HG03045 (cell line): ENCODE results near the gene JARID2.

Experiments
- ATAC-seq: cut with Tn5 transposase; IDR thresholded peaks from one replicate; pipeline ENCODE4 v1.9.1; 2021; ENCODE audit warnings: mild to moderate bottlenecking, moderate library complexity; ENCODE audit not compliant: unreplicated experiment

The JARID2 gene

DNA sequence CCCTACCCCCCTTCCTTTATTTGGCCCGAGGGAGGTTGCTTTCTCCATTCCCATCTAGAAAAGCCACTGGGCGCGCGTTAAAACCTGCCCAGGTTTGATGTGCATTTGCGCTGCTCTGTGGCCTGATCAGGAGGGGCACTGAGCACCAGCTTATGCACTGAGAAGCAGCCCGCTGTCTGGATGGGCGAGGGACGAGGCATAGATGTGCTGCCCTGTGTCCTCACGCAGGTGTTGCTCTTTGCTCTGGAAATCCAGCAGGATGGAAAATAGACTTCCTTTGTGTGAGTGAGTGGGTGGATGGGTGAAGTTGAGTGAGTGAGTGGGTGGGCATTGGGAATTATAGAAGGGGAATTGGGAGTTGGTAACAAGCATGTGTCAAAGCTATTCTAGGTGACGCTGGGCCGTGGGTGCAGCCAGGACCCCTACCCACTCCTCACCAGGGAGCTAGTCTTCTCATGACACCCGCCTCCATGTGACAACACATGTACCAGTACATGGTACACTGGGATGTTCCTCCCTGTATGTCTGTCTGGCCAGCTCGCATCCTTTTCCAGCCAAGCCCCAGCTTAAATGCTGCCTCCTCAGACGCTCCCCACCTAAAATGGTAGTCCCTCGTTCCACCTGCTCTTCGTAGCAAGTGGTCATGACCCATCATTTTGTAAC, 254.3 kb downstream of the JARID2 start:
- no peak for ATAC-seq

DNA sequence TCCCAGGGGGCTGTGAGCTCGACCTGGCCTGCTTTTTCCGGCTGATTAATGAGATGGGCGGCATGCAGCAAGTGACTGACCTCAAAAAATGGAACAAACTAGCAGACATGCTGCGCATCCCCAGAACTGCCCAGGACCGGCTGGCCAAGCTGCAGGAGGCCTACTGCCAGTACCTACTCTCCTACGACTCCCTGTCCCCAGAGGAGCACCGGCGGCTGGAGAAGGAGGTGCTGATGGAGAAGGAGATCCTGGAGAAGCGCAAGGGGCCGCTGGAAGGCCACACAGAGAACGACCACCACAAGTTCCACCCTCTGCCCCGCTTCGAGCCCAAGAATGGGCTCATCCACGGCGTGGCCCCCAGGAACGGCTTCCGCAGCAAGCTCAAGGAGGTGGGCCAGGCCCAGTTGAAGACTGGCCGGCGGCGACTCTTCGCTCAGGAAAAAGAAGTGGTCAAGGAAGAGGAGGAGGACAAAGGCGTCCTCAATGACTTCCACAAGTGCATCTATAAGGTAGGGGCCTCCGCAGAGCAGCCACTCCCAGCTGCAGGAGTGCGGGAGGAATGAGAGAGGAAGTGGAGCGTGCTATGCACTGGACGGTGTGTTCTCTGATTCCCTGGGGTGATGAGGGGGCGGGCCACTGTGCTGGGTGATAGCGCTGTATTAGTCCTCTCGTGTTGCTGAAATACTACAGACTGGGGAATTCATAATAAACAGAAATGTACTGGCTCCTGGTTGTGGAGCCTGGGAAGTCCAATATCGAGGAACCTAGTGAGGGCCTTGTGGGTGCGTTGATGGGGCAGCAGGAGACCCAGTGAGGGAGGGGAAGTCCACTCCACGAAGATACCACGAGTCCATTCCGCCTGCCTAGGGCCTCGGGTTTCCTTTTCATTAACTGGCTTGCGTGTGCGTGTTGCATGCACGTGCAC, 255.3 kb downstream of the JARID2 start:
- no peak for ATAC-seq

DNA sequence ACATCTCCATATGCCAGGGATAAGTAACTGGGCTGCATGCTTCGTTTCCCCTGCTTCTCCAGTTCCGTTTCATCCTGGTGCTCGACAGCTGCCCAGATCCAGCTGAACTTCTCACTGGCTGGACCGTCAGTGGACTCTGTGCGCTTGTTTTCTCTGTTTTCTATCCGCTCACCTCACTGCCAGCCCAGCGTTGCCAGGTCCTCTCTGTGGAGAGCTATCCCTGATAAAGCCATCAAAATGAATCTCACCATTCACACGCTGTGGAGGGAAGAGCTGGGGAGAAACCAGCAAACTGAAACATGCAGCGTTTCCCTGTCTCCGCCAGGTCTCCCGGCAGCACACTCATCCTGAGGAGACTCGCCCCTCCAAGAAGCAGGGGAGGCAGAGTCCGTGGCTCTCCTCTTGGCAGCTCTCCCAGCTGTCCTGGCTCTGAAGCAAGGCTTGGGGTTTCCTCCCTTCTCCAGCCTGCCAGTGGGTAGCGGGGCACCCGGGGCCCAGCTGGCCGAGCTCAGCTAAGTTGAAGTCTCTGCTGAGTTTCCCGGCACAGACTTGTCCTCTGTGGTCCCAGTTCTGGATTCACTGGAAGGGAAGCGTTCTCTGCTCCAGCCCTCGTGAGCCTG, 256.1 kb downstream of the JARID2 start:
- ATAC-seq: no peak

DNA sequence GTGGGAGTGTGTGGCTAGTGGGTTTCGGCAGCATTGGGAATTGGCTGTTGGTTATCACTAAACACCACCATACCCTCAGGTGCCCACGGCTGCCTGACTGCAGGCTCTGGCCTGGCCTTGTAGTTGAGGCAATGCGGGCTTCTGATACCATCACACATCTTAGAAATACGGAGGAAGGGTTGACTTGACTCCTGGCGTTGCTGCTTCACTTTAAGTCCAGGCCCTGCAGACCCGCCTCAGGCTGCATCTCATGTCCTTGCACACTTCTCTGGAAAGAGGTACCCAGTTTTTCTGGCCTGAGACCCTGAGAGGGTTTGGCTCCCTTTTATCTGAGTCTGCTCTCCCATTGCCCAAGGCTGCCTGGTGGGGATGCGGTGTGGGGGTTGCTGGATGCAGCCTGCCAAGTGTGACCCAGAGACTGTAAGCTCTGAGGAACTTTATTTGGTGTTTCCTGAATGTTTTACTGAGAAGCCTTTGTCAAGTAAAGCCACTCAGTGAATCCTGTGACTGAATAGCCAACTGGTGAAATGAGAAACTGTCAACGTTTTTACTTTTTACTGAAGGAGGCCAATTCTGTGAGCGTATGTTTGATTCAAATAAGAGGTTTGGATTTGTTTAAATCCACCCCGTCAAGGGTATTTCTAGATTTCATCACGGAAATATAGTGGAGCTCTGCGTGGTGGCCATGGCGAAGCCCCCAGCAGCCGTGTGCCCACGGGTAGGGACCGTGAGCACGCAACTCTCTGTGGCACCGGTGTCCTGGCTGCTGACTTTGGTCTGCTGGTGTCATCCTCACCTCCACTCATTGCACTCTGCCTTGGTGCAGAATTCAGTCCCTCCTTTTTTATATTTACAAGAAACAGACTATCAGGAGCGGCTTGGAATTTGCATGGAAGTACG, 256.8 kb downstream of the JARID2 start:
- ATAC-seq: no peak

DNA sequence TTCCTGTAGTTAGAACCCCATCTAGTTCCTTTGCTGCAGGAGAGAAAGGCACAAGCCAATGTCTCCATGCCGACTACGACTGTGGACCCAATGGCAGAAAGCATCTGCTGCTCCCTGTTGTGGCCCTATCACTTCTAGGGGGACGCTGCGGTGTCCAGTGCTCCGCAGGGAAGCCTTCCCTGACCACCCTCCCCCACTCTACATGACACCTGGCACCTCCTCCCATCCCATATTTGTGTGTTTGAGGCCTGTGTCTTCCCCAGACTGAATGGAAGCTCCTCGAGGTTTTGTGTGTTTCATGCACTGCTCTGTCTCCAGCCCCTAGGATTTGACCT, 257.4 kb downstream of the JARID2 start:
- no peak for ATAC-seq

DNA sequence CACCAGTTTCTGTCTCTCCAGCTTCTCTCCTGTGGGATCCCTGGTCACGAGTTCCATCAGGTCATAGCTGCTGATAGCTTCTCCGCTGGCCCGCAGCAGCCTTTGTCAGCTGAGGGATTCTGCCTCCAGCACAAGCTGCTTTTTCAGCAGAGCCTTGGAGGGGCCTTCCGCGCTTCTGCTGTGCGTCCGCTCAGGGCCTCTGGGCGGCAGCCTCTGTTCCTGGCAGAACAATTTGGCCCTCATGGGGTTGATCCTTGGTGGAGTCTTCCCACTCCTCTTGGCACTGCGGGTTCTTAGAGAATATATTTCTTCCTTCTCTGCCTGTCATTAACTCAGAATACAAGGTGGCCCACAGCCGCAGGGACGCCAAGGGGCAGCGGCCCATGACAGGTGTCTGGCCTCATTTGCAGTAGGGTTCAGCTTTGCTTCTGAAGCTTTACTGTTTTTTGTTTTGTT, 258.2 kb downstream of the JARID2 start:
- no peak for ATAC-seq

DNA sequence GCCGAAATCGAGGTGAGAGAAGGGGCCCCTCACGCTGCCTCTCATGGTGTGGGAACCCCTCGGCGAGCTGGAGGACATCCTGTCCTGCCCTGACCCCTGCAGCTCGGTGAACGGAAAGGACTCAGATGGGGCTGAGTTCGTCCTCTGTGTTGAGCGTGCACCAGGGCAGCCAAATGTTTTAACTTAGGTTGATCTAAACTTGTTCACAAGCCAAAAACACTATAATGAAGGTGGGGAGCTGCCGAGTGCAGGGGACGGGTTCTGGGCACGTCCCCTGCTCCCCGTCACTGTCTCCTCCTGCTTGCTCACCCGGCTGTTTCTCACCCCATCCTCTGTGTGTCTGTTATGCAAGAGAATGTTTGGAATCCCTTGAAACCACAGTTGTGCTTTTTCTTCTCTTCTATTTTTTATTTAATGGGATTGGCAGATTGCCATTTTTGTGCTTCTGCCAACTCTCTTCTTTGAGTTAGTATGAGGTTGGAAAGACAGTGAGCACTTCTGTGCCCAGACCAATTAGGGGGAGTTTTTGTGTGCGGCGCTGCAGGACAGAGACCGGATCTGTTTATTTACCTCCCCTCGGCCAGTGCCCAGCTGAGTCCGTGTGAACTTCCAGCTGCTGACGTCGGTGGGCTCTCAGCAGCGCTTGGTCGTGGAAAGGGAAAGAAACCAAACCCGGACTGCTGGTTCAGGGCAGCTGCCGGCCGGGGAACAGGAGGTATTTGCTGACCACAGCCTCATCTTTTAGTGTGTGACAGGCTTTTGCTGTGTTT, 258.9 kb downstream of the JARID2 start:
- no peak for ATAC-seq

DNA sequence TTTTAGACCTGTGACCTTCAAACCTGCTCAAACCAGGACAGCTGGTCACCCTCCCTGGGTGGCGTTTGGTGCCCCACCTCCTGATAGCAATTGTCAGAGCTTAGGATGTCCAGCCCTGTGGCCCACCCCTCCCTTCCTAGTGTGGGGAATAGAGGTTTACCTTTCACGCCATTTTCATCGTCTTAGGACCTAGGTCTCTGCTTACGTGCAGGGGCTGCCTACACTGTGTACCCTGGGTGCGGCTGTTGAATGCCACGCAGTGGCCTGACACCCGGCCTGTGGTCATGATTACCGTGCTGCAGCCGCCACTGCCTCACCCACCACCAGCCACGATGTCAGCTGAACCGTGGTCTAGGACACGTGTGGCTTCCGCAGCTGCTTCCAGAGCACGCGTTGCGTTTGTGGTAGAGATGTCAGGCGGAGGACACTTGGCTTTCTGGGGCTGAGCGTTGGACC, 259.6 kb downstream of the JARID2 start:
- no peak for ATAC-seq

DNA sequence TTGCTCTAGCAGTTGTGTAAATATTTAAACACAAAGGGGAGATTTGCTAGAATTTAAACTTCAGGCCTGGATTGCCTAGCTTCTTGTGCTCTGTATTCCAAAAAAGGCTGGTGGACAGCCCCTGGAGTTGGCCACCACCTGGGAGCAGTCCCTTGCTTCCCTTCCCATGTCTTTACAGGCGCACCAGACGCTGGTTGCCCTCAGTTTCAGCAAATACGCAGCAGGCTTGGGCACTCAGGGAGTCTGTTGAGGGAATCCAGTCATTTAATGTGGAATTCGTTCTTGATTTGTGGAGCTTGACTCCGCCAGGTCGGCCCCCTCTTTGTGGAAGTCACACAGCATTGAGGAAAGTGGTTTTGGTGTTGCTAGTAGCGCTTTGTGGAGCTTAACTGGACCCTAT, 260.2 kb downstream of the JARID2 start:
- ATAC-seq: no peak

DNA sequence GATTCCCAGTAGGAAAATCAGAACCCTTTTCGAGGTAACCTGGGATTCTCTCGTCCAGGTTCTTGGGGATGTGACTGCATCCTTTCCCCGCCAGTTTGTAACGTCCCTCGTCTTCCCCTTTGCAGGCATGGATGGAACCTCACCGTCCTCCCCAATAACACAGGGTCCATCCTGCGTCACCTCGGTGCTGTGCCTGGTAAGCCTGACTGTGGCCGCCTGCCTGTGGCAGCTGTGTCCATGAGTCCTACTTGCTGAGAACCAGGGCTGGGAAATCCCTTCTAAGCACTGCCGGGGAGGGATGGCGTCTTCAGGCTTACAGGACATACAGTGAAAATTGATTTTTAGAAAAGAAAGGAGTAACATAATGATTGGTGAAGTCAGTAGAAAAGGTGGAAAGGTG, 261.4 kb downstream of the JARID2 start:
- no peak for ATAC-seq

DNA sequence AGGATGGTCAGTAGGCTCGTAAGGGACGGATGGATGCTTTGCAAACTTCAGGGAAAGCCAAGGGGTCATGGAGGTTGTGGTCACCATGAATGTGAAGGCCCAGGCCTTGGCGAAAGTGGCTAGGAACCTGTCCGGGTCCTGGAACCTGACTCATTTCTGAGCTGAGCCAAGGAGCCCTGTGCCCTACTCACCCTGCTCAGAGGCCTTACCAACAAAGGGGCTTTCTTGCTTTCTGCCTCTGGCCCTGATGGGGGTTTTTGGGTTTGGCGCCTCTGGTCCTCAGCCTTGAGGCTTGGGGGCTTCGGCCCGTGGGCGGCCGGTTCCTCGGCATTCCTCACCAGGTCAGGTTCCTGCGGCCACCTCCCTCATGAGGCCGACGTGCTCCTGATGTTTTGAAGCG, 261.9 kb downstream of the JARID2 start:
- no peak for ATAC-seq

DNA sequence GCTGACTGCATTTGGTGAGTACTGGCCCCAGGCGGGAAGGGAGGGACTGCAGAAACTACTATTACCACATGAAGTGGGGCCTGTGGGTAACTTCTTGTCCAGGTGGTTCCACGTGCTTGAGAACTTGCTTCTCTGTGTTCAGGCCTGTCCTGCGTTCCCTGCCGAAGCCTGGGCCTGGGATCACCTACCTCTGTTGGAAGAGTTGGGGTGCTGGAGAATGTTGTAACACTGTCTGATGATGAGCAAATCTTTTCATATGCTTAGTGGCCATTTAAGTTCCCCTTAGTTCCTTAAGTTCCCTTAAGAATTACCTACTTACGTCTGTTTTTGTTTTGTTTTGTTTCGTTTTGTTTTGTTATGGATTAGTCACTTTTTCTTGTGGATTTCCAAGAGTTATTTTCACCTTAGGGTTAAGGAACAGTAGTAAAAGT, 262.6 kb downstream of the JARID2 start:
- ATAC-seq: no peak

DNA sequence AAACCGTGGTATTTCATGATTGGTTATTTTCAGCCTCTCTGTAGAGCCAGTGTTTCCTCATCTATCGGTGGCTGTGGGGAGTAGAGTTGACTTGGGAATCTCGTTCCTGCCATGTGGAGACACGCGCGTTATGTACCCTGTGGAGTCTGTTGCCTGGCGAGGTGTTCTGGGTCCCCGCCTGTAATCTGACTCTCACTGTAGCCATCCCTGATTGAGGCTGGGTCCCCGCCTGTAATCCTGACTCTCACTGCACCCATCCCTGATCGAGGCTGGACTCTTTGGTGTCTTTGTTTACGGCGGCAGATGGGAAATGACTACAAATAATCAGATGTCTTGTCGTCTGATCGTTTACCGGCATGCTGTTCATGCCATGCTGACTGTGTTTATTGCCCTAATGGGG, 263.1 kb downstream of the JARID2 start:
- no peak for ATAC-seq

DNA sequence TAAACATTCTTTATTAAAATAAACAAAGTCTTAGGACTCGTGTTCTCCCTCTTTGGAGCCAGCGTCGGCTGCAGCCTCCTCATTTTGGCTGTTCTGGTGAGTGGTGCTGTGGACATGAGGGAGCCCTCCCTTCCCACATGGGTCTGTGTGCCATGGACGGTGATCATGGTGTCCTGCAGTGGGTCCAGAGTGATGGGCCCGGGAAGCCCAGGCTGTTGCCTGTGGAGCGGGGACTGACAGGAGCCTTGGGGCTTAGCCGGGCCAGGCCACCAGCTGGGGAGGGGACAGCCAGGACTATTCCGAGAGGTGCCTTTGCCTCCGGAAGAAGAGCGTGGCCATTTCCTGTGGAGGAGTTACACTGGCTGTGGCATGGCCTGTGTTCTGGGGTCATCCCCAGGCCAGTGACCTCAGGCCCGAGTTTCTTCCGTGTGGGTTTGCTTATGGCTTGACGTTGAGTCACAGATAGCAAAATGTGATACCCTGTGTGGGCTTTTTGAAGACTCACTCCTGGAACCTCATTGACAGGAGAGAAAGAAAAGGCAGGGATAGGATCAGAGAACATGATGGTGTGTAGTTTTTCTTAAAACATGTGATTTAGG, 263.6 kb downstream of the JARID2 start:
- no peak for ATAC-seq

DNA sequence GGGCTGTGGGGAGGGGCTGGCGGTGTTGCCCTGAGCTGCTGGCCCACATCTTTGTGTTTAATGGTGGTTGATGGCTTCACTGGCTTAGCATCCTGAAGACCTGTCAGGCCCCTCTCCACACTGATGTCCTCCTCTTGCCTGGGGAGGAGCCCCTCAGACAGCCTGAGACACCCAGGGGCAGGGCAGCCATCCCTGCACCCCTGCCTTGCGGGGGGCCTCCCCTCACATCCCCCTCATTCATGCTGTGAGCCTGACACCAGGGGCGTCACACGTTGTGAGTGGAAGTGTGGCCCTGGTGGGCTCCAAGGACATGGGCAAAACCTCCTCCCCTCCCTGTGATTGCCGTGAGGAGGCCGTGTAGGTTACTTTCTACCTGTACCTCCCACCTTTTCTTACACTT, 264.3 kb downstream of the JARID2 start:
- no peak for ATAC-seq

DNA sequence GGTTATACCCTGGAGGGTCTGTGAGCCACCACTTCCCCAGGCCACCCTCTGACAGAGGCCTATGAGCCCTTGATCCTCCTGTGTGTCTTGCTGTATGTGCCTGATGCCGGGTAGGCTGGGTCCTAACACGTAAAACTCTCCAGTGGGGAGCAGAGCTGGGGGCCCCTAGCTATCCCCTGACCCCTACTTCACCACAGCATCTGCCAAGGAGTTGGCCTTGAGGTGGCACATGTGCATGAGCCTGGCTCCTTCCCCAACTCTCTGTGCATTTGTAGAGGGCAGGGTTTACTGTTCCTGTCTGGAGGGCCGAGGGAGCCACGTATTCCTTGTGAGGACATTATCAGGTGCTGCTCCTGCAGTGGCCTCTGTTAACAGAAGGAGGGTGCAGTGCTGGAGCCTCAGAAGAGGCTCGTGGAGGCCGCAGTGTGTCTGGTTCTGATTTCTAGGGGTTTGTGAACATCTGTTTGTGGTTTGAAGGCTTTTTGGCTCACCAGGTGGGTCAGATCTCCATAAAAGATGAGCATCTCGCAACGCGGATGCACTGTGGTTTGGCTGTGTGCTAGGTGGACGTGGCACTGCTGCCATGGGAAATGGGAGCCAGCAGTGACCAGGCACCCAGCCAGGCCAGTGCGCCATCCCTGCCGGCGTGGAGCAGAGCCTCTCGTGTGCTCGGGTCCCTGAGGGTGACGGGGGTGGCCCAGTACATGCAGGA, 264.8 kb downstream of the JARID2 start:
- no peak for ATAC-seq

DNA sequence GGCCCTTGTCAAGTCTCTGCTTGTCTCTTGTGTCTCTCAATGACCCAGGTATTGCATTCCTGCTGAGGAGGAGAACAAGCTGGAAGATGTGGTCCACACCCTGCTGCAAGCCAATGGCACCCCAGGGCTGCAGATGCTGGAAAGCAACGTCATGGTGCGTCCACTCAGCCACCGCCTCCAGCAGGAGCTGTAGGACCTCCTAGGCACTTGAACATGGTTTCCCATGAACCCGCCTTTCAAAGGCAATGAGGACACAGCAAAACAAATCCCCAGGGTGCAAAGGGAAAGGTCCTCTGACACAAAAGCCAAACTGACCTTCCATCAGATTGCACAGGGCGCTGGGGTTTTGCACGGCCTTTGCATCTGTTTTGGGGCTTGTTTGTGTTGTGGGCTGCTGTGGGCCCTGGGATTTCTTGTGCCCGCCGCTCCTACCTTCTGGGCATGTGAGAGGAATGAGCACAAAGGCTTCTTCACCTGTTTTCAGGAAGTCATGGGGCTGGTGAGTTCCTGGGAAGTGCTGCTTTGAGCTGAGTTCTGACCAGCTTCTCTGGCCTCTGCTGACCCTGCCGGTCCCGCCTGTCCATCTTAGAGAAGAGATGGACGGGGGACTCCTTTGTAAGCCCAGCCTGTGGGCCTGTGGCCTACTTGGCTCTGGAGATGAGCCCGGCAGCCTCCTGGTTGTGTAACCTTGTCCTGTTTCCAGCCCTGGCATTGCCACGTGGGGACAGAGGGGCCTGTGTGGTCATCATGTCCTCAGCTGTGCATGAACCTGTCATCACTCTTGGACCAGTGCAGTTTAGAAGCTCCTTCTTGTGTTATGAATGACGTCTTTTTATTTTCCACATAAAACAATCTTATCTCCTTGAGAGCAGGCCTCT, 265.6 kb downstream of the JARID2 start:
- ATAC-seq: no peak

DNA sequence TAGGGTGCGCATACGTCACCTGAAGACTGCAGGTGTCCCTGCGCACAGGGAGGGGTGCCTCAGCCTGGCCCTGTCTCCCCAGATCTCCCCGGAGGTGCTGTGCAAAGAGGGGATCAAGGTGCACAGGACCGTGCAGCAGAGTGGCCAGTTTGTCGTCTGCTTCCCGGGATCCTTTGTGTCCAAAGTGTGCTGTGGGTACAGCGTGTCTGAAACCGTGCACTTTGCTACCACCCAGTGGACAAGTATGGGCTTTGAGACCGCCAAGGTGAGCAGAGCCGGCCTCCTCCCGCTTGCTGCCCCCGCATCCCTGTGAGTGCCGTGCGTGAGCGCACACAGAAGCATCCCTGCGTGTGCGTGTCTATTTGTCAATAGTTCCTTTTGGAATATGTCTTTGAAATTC, 266.3 kb downstream of the JARID2 start:
- ATAC-seq: no peak
